GM18499 (cell line): ENCODE measurements around the gene URGCP.
"Not testable (repeated sequence)": the region's sequence is repeated elsewhere in the genome, so short reads cannot be mapped to it uniquely, and the experiment has no call there.

Experiments
- ATAC-seq: cut with Tn5 transposase; IDR thresholded peaks from one replicate; pipeline ENCODE4 v1.9.1; 2021; ENCODE audit warnings: moderate number of reproducible peaks; ENCODE audit not compliant: insufficient read depth, unreplicated experiment

URGCP gene

DNA sequence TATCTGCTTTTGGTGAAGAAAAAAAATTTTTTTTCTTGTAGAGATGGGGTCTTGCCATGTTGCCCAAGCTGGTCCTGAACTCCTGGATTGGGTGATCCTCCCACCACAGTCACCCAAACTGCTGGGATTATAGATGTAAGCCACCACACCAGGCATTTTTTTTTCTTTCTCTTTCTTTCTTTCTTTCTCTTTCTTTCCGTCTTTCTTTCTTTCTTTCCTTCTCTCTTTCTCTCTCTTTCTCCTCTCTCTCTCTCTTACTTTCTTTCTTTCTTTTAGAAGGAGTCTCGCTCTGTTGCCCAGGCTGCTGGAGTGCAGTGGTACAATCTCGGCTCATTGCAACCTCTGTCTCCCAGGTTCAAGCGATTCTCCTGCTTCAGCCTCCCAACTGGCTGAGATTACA lies 16.3 kb upstream of the URGCP start:
- no peak for ATAC-seq

DNA sequence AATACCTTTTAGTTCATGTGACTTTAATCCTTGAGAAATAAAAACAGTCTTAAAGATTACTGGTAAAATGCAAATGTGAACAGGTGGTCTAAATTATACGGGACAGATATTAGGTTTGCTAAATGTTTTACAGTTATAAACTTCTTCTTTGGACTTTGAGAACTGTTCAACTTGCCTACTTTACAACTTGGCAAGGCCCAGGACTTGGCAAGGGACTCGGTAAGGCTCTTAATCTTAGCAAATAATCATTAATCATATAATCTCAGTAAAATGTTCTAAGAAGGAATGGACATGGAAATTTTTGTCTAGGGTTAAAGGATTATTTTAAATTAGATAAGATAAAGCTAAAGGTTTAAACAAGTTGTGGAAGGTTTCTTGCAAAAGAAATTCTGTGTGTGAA lies 15.0 kb upstream of the URGCP start:
- no peak for ATAC-seq

DNA sequence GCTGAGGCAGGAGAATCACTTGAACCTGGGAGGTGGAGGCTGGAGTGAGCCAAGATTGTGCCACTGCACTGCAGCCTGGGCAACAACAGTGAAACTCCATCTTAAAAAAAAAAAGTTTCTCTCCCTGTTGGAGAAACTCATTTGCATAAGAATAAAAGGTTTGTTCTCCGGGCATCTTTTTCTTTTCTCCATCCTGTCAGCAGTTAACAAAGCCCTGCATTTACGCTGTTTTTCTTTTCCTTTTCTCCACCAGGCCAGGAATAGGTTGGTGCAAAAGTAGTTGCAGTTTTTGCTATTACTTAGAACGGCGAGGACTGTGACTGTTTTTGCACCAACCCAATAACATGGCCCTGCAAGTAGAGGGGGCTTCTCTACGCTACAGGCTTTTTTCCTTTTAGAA lies 9.5 kb upstream of the URGCP start:
- ATAC-seq = no peak

DNA sequence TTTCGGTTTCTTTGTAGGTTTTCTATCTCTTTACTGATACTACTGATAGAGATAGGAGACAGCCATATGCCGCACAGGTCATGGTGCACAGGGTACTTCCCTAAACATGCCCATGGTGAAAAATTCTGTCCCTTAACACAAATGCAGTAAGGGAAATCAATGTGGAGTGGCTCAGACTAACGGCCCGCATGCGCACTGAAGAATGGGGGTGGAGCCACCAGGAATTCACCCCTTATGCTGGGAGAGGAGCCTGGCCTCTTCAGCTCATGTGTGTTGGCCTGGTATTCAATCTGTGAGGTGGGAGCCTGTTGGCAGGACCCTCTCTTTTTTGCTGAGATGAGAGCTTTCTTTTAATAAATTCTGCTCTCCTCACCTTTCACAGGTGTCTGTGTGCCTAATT lies 8.4 kb upstream of the URGCP start:
- ATAC-seq = no peak

DNA sequence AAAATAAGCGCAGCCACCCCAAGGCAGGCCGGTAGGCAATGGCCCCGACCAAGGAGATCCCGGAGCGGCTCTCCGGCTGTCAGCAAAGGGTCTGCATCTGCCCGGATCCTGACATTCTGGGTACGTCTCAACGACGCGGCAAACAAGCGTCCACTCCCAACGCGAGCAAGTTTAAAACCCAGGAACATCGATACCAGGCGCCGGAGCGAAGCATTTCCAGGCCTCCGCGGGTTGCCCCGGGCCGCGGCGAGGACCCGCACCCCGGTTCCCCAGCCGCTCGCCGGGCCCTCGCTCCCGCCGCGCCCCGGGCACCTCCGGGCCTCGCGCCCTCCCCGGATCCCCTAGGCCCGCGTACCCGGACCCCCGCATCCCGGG lies 453 bp downstream of the URGCP start:
- ATAC-seq = no peak

DNA sequence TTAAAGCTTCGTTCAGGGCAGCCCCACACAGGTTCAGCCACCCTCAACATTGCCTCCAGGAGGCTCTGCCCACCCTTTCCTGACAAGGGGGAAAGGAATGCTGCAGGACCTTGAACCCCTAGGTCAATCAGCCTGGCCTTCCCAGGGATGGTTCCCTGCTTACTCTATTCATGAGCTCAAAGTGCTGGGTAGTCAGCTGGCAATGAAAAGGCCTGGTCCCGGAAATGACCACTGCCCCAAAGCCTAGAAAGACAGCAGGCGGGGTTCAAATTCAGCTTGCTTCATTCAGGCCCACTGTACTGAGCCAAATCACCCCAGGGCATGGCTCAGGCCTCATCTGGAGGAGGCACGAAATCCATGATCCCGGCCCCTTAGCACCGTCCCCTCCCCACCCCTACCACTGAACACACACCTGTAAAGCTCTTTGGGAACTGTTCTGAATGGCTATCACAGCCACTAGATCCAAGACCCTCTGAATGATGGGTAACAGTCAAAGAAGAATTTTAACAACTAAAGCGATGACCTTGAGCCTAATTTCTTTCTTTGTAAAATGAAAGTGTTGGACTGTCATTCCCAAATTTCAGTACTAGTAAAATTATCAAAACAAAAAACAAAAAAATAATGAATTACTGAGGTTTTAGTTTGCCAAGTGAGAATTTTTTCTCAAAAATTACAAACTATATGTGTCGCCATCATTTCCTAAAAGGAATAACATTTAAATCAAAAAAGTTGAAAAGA lies 1.0 kb downstream of the URGCP start:
- ATAC-seq = no peak

DNA sequence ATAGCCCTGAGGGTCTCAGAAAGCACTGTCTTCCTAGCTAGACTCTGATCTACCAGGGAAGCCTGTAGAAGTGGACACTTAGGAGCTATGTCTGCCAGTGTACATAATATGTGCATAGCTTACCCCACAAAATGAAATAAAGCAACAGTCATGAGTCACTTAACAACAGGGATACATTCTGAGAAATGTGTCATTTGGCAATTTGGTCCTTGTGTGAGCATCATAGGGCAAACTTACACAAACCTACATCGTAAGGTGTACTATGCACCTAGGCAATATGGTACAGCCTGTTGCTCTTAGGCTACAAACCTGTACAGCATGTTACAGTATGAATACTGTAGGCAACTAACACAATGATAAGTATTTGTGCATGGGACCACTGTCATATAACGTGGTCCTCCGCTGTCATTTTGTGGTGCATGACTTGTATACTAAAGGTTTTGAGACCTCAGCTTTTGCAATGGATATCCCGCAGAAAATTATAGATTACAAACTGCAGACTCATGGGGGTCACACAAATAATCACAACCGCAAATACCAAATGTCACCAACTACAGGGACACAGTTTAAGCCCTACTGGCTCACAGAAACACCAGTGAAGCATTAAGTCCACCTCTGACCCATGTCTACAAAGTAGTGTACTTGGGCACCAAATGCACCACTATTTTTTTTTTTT lies 1.7 kb downstream of the URGCP start:
- no peak for ATAC-seq

DNA sequence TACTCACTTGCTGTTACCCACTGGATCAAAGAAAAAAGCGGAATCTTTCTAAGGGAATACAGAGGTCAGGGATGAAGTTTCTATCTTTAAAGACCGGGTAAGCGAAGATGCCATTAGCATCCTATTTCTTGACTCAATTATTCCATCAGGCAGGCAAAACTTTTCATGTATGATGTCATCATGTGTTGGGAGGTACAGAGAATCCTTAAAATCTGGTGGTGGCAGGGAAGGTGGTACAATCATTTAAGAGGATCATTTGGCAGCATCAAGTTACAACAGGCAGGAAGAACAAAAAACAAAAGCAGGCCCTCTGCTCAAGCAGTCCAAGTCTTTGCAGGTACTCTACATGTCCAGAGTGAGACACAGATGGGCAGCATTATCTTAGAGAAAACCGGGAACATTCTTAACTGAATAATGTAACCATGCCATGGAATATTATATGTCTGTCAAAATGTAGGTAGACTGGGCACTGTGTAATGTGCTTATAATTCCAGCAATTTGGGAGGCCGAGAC lies 3.8 kb downstream of the URGCP start:
- no peak for ATAC-seq

DNA sequence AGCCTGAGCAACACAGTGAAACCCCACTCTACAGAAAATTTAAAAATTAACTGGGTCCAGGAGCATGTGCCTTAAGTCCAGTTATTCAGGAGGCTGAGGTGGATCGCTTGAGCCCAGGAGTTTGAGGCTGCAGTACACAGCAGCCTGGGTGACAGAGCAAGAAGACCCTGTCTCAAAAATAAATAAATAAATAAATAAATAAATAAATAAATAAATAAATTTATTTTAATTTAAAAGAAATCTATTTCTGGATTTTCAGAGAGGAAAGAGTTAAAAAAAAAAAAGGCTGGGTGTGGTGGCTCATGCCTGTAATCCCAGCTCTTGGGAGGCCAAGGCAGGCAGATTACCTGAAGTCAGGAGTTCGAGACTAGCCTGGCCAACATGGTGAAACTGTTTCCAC lies 7.8 kb downstream of the URGCP start:
- ATAC-seq = not testable (repeated sequence)

DNA sequence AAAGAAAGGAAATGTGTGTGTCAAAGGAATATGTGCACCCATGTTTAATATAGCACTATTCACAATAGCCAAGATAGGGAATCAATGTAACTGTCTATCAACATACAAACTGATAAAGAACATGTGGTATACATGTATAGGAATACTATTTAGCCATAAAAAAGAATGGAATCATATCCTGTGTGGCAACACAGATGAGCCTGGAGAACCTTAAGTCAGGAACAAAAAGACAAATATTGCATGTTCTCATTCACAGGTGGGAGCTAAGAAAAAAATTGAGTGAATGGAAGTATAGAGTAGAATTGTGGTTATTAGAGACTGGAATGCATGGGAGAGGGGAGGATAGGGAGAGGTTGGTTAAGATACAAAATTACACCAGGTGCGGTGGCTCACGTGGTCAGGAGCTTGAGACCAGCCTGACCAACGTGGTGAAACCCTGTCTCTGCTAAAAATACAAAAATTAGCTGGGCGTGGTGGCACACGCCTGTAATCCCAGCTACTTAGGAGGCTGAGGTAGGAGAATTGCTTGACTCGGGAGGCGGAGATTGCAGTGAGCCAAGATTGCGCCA lies 10.5 kb downstream of the URGCP start:
- no peak for ATAC-seq

DNA sequence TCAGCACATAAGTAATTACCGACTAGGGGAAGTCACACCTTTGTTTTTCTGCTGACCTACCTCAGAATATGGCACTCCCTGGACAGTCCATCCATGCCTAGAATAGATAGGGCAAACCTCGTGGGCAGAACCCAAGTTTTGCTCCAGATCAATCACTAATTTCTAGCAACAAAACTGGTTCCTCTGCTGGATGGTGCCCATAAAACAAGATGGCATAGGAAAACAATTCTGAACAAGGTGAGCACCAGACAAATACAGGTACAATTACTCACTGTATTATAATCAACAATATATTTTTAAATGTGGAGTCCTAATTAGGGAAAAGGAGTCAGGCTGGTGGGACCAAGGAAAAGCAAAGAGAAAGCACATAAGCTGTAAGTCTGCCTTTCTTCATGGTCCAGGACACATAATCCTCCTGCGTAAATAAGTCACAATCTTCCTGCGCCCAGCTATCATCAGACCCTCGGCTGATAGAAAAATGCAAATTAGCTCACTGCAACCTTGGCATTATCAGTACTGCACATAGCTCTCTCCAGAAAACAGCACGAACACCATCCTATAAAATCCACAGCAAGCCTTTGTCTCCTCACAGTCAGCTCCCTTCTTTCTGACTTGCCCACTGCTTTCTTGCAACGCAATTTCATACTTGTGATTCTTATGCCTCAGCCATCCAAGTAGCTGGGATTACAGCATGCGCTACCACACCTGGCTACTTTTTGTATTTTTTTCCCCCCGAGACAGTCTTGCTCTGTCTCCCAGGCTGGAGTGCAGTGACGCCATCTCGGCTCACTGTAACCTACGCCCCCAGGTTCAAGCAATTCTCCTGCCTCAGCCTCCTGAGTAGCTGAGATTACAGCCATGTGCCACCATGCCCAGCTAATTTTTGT lies 15.1 kb downstream of the URGCP start:
- no peak for ATAC-seq

DNA sequence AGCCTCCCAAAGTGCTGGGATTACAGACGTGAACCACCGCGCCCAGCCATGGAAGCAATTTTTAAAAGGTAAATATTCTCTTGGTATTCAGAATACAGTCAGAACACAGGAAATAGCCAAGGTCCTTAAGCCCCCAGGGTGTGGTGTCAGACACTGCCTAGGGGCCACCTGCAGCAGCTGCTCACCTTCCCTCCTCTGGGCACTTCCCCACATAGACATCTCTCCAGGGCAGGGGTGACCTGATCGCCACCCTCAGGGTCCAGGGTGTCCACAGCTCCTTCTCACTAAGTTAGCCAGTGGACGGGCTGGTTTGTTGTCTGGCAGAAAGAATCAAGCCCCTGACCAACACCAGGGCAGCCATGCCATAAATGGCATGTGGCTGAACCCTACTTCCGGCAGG lies 15.9 kb downstream of the URGCP start:
- ATAC-seq = no peak

DNA sequence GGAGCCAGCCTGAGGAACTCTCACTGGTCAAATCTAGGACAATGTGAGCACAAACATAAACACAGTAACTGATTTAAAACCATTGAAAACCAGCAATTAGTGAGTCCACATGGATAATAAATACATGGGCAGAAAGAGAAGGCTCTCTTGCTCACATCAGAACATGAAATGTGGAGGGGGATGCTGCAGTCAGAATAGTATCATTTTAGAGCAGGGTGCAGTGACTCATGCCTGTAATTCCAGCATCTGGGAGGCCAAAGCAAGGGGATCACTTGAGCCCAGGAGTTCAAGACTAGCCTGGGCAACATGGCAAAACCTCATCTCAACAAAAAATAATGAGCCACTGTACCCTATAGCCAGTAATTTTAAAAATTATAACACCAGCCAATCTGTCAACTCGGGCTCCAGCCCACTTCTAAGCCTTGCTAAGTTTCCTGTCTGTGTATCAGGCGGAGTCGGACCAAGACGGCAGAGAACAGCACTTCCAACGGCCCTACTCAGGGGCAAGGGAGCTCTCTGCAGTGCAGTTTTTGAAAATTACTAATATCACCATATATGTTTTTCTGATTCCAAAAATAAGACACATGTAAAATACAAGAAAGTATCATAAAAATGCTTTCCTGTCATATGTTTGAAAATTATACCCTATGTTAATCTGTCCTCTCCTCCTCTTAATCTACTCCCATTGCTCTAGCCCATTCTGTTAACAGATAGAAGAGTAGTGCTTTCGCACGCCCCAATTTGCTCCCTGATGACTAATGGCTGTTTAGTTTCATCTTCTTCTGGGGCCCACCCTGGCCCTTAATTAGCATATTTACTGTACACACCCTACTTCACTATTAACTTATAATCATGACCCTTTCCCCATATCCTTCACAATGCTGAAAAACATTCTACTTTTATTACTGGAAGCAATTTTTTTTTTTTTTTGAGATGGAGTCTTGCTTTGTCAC lies 17.1 kb downstream of the URGCP start:
- ATAC-seq = no peak

DNA sequence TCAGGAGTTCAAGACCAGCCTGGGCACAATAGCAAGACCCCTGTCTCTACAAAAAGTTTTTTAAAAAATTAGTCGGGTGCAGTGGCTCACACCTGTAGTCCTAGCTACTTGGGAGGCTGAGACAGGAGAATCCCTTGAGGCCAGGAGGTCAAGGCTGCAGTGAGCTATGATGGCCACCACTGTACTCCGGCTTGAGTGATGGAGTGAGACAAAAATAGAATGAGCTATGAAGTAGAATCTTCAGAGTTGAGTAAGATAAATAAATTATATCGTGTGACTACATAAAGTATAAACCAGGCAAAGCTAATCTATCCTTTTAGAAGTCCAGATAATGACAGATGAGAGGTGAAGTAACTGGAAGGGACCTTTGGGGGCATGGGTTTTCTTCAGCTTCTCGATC lies 21.8 kb downstream of the URGCP start:
- ATAC-seq = no peak

DNA sequence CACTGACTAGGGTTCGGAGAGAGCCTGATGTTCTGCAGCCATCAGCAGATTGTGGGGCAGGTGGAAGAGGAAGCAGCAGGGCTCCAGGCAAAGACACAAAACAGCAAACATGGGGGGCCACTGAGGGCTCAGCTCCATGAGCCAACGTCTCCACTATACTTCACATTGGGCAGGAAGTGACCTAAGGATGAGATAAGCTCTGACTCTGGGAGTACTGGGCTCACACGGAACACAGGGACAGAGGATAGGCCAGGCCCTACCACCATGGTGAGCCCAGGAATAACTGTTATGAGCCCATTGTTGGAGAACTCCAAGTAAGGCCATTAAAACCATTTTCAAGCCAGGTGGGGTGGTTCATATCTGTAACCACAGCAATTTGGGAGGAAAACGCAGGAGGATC lies 22.2 kb downstream of the URGCP start:
- no peak for ATAC-seq

DNA sequence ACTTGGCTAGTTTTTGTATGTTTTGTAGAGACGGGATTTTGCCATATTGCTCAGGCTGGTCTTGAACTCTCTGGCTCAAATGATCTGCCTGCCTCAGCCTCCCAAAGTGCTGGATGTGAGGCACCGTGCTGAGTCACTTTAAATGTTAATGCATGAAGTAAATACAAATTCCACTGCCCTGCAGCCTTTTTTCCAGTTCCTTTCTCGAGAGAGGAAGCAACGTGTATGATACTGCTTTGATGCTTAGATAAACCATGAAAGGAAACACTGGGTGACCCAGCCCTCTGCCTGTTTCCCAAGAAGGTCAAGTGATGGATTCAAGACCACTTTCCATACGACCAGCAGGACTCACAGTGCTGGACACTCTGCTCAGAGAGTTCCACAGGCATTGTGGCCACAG lies 25.8 kb downstream of the URGCP start:
- no peak for ATAC-seq

DNA sequence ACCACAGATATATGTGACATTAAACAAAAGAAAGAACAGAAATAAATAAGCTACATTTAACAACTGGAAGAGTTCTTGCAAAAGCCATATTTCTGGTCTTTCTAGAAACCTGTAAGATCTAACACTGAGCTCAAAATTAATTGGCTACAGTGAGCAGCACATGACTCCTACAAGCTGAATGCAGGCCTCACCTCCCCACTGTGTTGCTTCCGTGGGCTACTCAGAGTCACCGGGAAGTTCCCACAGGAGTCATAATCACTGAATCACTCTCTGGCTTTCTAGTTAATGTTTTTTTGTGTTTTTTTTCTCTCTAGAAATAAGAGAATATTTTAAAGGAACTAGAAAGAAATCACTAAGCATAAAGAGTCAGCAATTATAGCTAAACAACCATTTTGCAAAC lies 26.9 kb downstream of the URGCP start:
- no peak for ATAC-seq

DNA sequence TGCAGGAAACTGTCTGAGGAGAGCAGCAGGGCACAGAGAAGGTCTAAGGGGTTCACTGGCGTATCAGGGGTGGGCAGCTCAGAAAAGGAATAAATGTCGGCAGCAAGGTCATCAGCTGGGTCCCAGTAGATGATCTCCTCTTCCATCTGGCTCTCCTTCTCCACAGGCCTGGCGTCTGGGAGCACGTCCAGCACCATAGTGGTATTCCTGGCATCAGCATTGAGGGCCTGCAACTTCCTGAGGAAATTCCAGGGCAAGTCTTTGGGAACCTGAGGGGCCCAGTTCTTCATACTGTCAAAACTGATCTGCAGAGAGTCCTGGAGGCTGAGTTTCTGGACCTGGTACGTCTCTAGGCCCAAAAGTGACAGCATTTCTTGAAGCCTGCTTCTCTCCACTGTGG lies 27.5 kb downstream of the URGCP start:
- no peak for ATAC-seq

DNA sequence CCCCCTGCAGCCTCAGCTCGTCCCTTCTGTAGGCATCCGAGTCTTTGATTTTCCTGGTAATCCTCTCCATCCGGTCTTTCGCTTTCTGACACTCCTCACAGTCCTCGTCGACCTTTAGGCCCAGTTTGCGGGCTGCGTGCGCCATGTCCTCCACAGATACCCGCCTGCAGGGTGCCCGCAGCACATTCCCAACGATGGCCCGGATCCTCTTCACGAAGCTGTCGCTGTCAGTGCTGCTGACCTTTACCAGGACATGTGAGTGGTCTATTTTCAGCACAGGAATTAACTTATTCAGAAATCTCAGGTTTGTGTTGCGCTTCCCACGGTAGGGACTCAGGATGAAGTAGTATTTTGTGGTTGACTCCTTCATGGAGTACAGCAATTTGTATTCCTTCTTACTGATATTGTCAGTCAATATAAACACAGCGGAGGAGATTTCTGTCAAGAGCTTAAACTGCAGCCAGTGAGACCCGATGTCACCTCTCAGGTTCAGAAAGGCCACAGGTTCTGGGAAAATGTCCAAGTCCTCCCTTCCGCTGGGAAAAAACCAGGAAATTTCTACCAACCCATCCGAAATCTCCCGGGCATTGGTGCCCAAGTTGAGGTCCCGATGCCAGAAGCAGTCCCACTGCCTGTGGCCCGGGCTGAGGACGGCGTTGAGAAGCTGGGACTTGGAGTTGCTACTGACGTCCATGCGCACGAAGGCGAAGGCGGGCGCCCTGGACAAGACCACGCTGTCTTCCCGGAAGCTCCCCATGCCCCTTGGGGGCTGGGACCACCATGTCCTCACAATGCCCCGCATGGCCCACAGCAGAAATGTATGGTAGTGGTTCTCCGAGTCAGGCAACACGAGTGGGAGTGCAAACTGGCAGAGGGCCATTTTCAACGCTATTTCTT lies 28.2 kb downstream of the URGCP start:
- ATAC-seq = no peak
